Measurements from ENCODE around the gene DUSP22.

The DUSP22 gene

GRCh38 chr6:382883-383810 is 90.9 kb downstream of the DUSP22 start:
- DNase-seq = no peak

DNA sequence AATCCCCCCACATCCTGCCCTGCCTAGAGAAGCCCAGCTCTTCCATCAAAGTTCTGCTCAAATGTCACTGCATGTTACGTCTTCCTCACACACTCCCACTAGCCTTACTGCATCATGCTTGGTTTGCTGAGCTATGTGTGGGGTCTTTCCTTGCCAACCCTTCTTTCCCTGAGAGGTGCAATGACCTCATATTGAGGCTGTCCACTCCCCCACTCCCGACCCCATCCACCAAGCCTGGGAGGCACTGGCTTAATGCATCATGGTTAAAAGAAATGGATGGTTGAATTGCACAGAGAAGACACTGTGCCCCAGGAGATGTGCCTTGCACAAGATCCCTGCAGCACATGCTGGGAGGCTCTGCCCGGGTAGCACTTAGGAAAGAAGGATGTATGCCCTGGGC is 91.6 kb downstream of the DUSP22 start:
- DNase-seq = no peak

GRCh38 chr6:384898-385297 is 92.6 kb downstream of the DUSP22 start:
- DNase-seq = no peak

- no peak for DNase-seq
These were observed 93.3 kb downstream of the DUSP22 start for GRCh38 chr6:385614-386013.

- no peak for DNase-seq
These were observed 94.5 kb downstream of the DUSP22 start for GRCh38 chr6:386688-387266.

DNA sequence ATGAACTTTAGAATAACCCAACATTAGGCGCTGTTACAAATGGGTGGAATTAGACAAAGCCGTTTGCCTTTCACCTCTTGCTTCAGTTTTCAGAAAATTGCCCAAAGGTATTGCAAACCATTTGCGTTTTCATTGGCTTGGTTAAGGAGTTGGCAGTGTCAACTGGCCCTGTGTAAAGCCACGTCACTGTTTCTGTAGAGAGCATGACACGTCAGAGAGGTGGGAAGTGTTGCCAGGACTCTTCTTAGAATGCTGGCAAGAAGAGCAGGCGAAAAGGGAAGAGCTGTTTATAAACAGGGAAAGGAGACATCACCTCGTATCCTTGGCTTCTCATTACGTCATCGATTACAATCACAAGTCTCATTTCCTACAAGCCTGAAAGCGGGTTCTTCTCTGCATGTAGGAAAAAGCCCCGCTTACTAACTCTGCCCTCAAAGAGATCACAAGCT is 95.0 kb downstream of the DUSP22 start:
- no peak for DNase-seq

GRCh38 chr6:388202-388903 is 96.1 kb downstream of the DUSP22 start:
- no peak for DNase-seq

- no peak for DNase-seq
These were observed 96.9 kb downstream of the DUSP22 start for GRCh38 chr6:389143-389542.

DNA sequence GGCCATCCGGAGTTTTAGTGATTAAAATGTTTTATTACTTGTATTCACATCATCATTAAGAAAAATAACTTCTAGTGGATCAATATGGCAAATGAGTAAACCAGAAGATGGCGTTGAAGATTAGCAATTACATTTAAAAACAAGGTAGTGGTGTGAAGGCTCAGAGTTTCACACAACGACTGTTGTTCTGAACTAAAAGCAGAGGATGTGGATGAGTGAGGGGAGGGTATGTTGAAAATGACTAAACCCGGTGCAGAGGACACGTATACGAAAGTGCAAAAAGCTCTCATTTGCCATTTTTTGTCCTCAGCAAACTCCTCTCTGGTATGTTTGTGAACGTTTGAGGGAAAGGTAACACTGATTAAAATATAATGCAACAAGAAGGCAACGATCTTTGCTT is 97.3 kb downstream of the DUSP22 start:
- DNase-seq = peak; percentile 58

DNA sequence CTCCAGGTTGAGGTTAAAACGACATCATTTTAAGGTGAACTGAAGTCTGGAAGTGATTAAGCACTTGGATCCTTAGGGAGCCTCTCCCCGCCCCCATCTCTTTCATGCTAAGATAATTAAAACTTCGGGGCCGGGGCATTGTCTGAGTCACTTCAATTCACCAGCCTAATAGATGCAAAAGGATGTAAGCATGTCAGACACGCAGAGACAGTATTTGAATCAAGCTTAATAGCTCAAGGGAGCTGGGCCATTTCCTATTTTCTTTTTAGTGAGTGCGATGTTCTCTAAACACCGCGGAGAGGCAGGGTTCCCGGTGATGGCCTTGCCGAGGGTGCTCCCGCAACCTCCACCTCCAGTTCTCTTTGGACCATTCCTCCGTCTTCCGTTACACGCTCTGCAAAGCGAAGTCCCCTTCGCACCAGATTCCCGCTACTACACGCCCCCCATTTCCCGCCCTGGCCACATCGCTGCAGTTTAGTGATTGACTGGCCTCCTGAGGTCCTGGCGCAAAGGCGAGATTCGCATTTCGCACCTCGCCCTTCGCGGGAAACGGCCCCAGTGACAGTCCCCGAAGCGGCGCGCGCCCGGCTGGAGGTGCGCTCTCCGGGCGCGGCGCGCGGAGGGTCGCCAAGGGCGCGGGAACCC is 98.7 kb downstream of the DUSP22 start:
- peak; percentile 43 for DNase-seq

GRCh38 chr6:391559-392440 is 99.5 kb downstream of the DUSP22 start, which contains the start of gene IRF4:
TSS of gene IRF4 (plus strand) at chr6:391752. CDS start at chr6:393153, 1,401 bp downstream.
- DNase-seq = peak; percentile 56

GRCh38 chr6:392441-393390 is 100.4 kb downstream of the DUSP22 start:
- peak; percentile 29 for DNase-seq

- no peak for DNase-seq
These were observed 101.3 kb downstream of the DUSP22 start for GRCh38 chr6:393391-394221.

DNA sequence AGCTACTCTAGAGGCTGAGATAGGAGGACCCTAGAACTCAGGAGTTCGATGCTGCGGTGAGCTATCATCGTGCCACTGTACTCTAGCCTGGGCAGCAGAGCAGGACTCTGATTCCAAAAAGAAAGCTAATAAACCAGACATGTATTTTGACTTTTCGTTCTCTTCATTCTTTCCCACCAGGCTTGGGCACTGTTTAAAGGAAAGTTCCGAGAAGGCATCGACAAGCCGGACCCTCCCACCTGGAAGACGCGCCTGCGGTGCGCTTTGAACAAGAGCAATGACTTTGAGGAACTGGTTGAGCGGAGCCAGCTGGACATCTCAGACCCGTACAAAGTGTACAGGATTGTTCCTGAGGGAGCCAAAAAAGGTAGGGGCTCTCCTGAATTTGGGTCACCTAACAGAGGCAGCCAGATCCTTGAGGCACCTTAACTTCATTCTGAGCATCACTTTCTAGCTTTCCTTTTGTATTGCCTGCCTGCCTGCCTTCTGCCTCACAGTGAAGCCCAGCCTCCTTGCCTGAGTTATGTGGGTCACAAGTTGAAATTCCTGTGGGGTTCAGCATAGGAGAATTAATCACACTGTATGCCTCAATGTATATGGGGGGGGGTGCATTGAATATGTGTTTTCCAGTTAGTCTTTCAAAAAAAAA is 102.5 kb downstream of the DUSP22 start:
- DNase-seq = no peak

DNA sequence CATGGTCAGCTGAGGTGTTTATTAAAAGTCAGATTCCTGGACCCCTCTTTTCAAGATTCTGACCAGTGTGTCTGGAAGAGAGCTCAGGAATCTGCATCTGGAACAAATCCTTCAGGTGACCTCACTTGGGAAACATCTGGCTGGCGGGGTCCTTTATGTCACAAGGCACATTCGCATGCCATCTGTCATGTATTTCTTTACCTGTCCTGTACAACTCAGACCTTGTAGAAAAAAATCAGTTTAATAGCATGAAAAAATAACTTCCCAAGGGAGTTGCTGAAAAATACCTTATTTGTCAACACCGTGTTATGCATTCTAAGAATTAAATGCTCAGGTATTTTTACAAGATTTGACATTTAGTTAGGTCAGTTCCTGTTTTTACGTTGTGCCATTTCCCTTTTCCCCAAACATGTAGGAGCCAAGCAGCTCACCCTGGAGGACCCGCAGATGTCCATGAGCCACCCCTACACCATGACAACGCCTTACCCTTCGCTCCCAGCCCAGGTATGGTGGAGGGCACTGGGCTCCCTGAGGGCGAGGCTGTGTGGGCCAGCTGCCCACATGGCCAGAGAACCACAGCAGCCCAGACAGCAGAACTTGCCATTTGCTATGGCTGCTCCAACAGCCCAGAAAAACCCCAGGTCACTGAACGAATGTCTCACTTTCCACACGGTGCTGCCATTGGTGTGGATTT is 103.3 kb downstream of the DUSP22 start:
- no peak for DNase-seq

GRCh38 chr6:396126-396520 is 103.8 kb downstream of the DUSP22 start:
- DNase-seq = no peak

DNA sequence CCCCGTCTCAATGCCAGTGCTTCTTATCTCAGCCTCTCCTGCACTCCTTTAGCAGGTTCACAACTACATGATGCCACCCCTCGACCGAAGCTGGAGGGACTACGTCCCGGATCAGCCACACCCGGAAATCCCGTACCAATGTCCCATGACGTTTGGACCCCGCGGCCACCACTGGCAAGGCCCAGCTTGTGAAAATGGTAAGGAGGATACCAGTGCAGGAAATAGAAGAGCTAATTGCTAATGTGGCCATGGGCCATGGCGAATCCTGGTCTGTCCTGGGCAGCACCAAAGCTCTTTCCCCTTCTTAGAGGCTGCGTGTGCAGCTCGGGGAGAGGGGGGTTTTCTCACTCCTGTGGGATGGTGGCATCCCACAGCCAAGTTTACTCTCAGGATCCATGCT is 104.8 kb downstream of the DUSP22 start:
- no peak for DNase-seq

DNA sequence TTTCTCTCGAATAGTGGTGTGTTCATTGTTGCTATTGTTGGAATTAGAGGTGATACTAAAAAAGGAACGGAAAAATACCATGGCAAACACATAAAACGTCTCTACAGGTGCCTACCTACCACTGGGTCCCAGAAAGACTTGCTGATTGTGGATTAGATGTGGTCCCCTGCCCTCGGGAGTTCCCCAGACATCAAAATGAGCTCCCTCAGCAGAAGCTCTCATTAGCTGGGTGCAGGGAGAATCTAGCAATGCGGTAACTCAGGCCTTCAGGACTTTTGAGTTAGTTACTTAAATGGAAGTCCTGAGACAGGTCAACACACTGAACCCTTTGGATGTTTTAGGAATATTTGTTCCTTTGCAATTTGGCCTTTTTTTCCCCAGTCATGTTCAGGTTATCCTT is 105.3 kb downstream of the DUSP22 start:
- DNase-seq = no peak

DNA sequence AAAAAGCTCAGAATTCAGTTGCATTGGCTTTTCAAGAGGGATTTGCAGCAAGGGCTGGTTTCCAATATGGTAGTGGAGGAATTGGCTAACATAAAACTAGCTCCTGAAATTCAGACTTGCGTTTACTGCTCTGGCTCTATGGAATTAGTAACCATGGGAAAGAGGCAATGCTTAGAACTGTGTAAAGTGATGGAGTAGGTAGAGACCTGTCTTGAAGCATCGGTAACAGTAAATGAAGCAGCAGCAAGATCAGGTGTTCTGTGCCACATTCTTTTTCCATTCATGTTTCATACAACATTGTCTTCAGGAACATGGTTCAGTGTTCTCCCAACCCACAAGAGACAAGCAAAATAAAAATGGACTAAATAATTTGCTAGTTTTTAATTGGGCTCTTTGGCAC is 105.8 kb downstream of the DUSP22 start:
- no peak for DNase-seq
